Measurements from ENCODE around the gene GMPR.
A peak's percentile ranks its signal among the peaks of the same experiment; 100 is the strongest.

Gene GMPR

DNA sequence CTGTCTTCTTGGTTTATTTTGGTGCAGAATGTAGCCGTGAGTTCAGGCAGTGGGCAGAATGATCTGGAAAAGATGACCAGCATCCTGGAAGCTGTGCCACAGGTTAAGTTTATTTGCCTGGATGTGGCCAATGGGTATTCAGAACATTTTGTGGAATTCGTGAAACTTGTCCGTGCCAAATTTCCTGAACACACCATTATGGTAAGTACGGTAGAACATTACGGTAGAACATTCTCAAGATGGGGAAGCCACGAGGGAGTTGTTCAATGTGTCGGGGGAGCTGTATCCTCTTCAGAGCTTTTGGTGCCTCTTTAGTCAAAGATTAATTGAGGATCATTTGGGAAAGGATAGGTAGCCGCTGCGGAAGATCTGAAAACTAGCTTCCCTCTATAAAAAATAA, 16.1 kb downstream of the GMPR start:
- Histone ChIP-seq H2BK12ac (ENCODE audit: low read length) (no peak overlapping the region), H3K4me2 (ENCODE audit: low read length) (no peak overlapping the region), H3K4me1 (ENCODE audit: control insufficient read depth in 1 of 2, insufficient read depth in 2 of 2, low read length in 2 of 2) (peaks cover 7 to 12% of the 10 kb centered on the region in 2 experiments), H3K23ac (ENCODE audit: low read length) (no peak overlapping the region), H4K8ac (ENCODE audit: low read depth, low read length) (no peak overlapping the region), H3K4ac (ENCODE audit: low read depth, low read length) (no peak overlapping the region), H3K9me3 (ENCODE audit: insufficient read depth, low read depth, low read length) (no peaks in the 10 kb centered on the region), H2BK120ac (ENCODE audit: insufficient read depth, low read length, poor library complexity) (no peak overlapping the region), H2AK5ac (ENCODE audit: low read length) (no peak overlapping the region), H4K12ac (ENCODE audit: low read depth, low read length) (no peak overlapping the region), H3K27me3 (ENCODE audit: insufficient read depth, low read length) (no peaks in the 10 kb centered on the region), H3K9ac (ENCODE audit: low read length) (no peak overlapping the region), H3K4me3 (ENCODE audit: low read depth, low read length) (no peak overlapping the region), H3K79me2 (ENCODE audit: control insufficient read depth, insufficient read depth, low read length, poor library complexity) (no peaks in the 10 kb centered on the region), H3K79me1 (ENCODE audit: low read length) (peaks cover 5% of the 10 kb centered on the region), H4K91ac (ENCODE audit: low read depth, low read length) (no peak overlapping the region), H2AFZ (ENCODE audit: insufficient read depth, low read length, poor library complexity) (no peak overlapping the region), H3K18ac (ENCODE audit: low read length) (no peak overlapping the region), H3K27ac (ENCODE audit: low read depth, low read length) (no peak overlapping the region), H3K14ac (ENCODE audit: low read length) (no peak overlapping the region), H3K36me3 (ENCODE audit: control insufficient read depth in 1 of 2, insufficient read depth in 2 of 2, low read length in 2 of 2) (no peaks in the 10 kb centered on the region), H2BK5ac (ENCODE audit: low read depth, low read length, poor library complexity) (no peak overlapping the region)
- WGBS (ENCODE audit: extremely low coverage, insufficient coverage, insufficient read length), result no CpG with 5 or more reads among the region's 9 CpGs
- no peak for DNase-seq

DNA sequence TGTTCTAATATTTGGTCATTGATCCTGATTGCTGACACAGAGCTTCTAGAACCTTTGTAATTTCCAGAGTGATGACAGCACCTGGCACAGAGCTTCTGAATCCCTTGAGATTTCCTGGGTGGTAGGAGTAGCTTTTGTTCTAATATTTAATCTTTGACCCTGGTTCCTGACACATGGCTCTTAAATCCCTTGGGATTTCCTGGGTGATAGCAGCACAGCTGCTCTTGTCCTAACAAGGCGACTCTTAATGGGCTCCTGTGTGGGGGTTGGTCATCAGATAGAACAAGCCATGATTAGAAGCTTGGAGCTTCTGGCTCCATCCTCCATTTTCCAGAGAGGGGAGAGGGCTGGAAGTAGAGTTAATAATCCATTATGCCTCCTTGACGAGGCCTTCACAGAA, 18.4 kb downstream of the GMPR start:
- Histone ChIP-seq H2BK12ac (ENCODE audit: low read length) (no peak overlapping the region), H3K18ac (ENCODE audit: low read length) (no peak overlapping the region), H3K79me2 (ENCODE audit: control insufficient read depth, insufficient read depth, low read length, poor library complexity) (no peaks in the 10 kb centered on the region), H2AK5ac (ENCODE audit: low read length) (no peak overlapping the region), H2AFZ (ENCODE audit: insufficient read depth, low read length, poor library complexity) (no peak overlapping the region), H3K4me1 (ENCODE audit: control insufficient read depth in 1 of 2, insufficient read depth in 2 of 2, low read length in 2 of 2) (peaks cover 7 to 9% of the 10 kb centered on the region in 2 experiments), H3K14ac (ENCODE audit: low read length) (no peak overlapping the region), H3K27me3 (ENCODE audit: insufficient read depth, low read length) (no peaks in the 10 kb centered on the region), H3K4me2 (ENCODE audit: low read length) (no peak overlapping the region), H2BK5ac (ENCODE audit: low read depth, low read length, poor library complexity) (no peak overlapping the region), H4K8ac (ENCODE audit: low read depth, low read length) (no peak overlapping the region), H3K27ac (ENCODE audit: low read depth, low read length) (no peak overlapping the region), H3K9ac (ENCODE audit: low read length) (no peak overlapping the region), H3K79me1 (ENCODE audit: low read length) (peaks cover 3% of the 10 kb centered on the region), H3K4ac (ENCODE audit: low read depth, low read length) (no peak overlapping the region), H3K9me3 (ENCODE audit: insufficient read depth, low read depth, low read length) (no peaks in the 10 kb centered on the region), H3K4me3 (ENCODE audit: low read depth, low read length) (no peak overlapping the region), H3K36me3 (ENCODE audit: control insufficient read depth in 1 of 2, insufficient read depth in 2 of 2, low read length in 2 of 2) (no peaks in the 10 kb centered on the region), H4K12ac (ENCODE audit: low read depth, low read length) (no peak overlapping the region), H2BK120ac (ENCODE audit: insufficient read depth, low read length, poor library complexity) (no peak overlapping the region), H4K91ac (ENCODE audit: low read depth, low read length) (no peak overlapping the region), H3K23ac (ENCODE audit: low read length) (no peak overlapping the region)
- WGBS (ENCODE audit: extremely low coverage, insufficient coverage, insufficient read length), result no CpG with 5 or more reads among the region's 2 CpGs
- DNase-seq, result no peak

- Histone ChIP-seq H4K8ac (ENCODE audit: low read depth, low read length) (peak overlapping the region; percentile 29), H3K9ac (ENCODE audit: low read length) (no peak overlapping the region), H3K4me3 (ENCODE audit: low read depth, low read length) (no peak overlapping the region), H3K79me1 (ENCODE audit: low read length) (peaks cover 3% of the 10 kb centered on the region), H4K12ac (ENCODE audit: low read depth, low read length) (no peak overlapping the region), H3K4me1 (ENCODE audit: control insufficient read depth in 1 of 2, insufficient read depth in 2 of 2, low read length in 2 of 2) (peaks cover 7 to 9% of the 10 kb centered on the region in 2 experiments), H3K9me3 (ENCODE audit: insufficient read depth, low read depth, low read length) (no peaks in the 10 kb centered on the region), H2AFZ (ENCODE audit: insufficient read depth, low read length, poor library complexity) (no peak overlapping the region), H3K18ac (ENCODE audit: low read length) (no peak overlapping the region), H2BK5ac (ENCODE audit: low read depth, low read length, poor library complexity) (no peak overlapping the region), H3K4ac (ENCODE audit: low read depth, low read length) (no peak overlapping the region), H3K27ac (ENCODE audit: low read depth, low read length) (no peak overlapping the region), H3K14ac (ENCODE audit: low read length) (no peak overlapping the region), H3K79me2 (ENCODE audit: control insufficient read depth, insufficient read depth, low read length, poor library complexity) (no peaks in the 10 kb centered on the region), H3K23ac (ENCODE audit: low read length) (no peak overlapping the region), H2AK5ac (ENCODE audit: low read length) (no peak overlapping the region), H2BK120ac (ENCODE audit: insufficient read depth, low read length, poor library complexity) (no peak overlapping the region), H3K36me3 (ENCODE audit: control insufficient read depth in 1 of 2, insufficient read depth in 2 of 2, low read length in 2 of 2) (no peaks in the 10 kb centered on the region), H3K4me2 (ENCODE audit: low read length) (no peak overlapping the region), H3K27me3 (ENCODE audit: insufficient read depth, low read length) (no peaks in the 10 kb centered on the region), H4K91ac (ENCODE audit: low read depth, low read length) (no peak overlapping the region), H2BK12ac (ENCODE audit: low read length) (no peak overlapping the region)
- no CpG with 5 or more reads among the region's 7 CpGs for WGBS (ENCODE audit: extremely low coverage, insufficient coverage, insufficient read length)
- peak; percentile 49 to 69 for DNase-seq
These were observed 19.8 kb downstream of the GMPR start for GRCh38 chr6:16257999-16258708.

- no peak overlapping the region for H3K4me3 ChIP-seq (ENCODE audit: low read depth, low read length)
- H4K12ac ChIP-seq (ENCODE audit: low read depth, low read length), result no peak overlapping the region
- H2BK120ac ChIP-seq (ENCODE audit: insufficient read depth, low read length, poor library complexity), result no peak overlapping the region
- no peak overlapping the region for H2AK5ac ChIP-seq (ENCODE audit: low read length)
- H3K4me1 ChIP-seq (ENCODE audit: control insufficient read depth in 1 of 2, insufficient read depth in 2 of 2, low read length in 2 of 2), result peaks cover 7 to 9% of the 10 kb centered on the region in 2 experiments
- no peaks in the 10 kb centered on the region for H3K27me3 ChIP-seq (ENCODE audit: insufficient read depth, low read length)
- H3K79me1 ChIP-seq (ENCODE audit: low read length), result peaks cover 3% of the 10 kb centered on the region
- peak; percentile 15 to 86 for DNase-seq
- no peaks in the 10 kb centered on the region for H3K36me3 ChIP-seq (ENCODE audit: control insufficient read depth in 1 of 2, insufficient read depth in 2 of 2, low read length in 2 of 2)
- no peak overlapping the region for H4K8ac ChIP-seq (ENCODE audit: low read depth, low read length)
- no peak overlapping the region for H3K14ac ChIP-seq (ENCODE audit: low read length)
- H2AFZ ChIP-seq (ENCODE audit: insufficient read depth, low read length, poor library complexity), result no peak overlapping the region
- H3K23ac ChIP-seq (ENCODE audit: low read length), result no peak overlapping the region
- no peak overlapping the region for H4K91ac ChIP-seq (ENCODE audit: low read depth, low read length)
- H2BK12ac ChIP-seq (ENCODE audit: low read length), result no peak overlapping the region
- H3K18ac ChIP-seq (ENCODE audit: low read length), result no peak overlapping the region
- no peak overlapping the region for H3K27ac ChIP-seq (ENCODE audit: low read depth, low read length)
- no peaks in the 10 kb centered on the region for H3K9me3 ChIP-seq (ENCODE audit: insufficient read depth, low read depth, low read length)
- no peaks in the 10 kb centered on the region for H3K79me2 ChIP-seq (ENCODE audit: control insufficient read depth, insufficient read depth, low read length, poor library complexity)
- H2BK5ac ChIP-seq (ENCODE audit: low read depth, low read length, poor library complexity), result no peak overlapping the region
- H3K9ac ChIP-seq (ENCODE audit: low read length), result no peak overlapping the region
- no peak overlapping the region for H3K4me2 ChIP-seq (ENCODE audit: low read length)
- WGBS (ENCODE audit: extremely low coverage, insufficient coverage, insufficient read length), result no CpG with 5 or more reads among the region's 6 CpGs
- H3K4ac ChIP-seq (ENCODE audit: low read depth, low read length), result no peak overlapping the region
These were observed 20.3 kb downstream of the GMPR start for GRCh38 chr6:16258709-16259075.

All from trophoblast cell (in vitro differentiated cells and primary cell).